ENCODE measurements around the gene SEC24D. TPM values are rescaled to one million over a fixed set of nuclear protein-coding genes. Genes with fewer than 3 reads are reported as not detected.

Gene SEC24D
- total RNA-seq, 1 experiment from 2014 or later, result 63.1 TPM

DNA sequence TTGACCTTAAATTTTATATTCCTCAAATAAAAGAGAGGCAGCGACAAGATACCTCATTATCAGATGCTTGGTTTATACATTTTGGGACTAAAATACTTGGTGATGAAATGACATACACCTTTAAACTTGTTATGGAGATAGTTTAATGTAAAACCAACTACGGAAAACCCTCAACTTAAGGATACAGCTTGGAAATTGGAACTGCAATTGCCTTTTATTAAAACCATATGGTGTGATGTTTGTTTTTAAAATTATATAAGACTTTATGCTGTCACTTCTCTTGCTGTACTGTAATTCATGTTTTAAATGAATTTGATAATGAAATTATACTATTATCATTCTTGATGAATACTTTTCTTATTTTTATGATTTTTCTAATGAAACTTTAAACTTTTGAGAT lies 124.9 kb downstream of the SEC24D start:
- ATAC-seq (no peak), DNase-seq (ENCODE audit: low spot score) (no peak)
- no peak overlapping the region for H3K4me3 Mint-ChIP-seq
- H3K27me3 Mint-ChIP-seq (ENCODE audit: low read depth), result no peaks in the 10 kb centered on the region
- TF ChIP-seq PRRX2 (CRISPR knock-in tag; IDR thresholded peaks at IDR 0.05) (no peak), FOXP1 (CRISPR knock-in tag; IDR thresholded peaks at IDR 0.05; ENCODE audit: borderline replicate concordance) (no peak), ZNF121 (CRISPR knock-in tag; IDR thresholded peaks at IDR 0.05) (no peak), MXD4 (CRISPR knock-in tag; IDR thresholded peaks at IDR 0.05; ENCODE audit: borderline replicate concordance) (no peak), JAZF1 (CRISPR knock-in tag; IDR thresholded peaks at IDR 0.05) (no peak), IRF2 (CRISPR knock-in tag; IDR thresholded peaks at IDR 0.05; ENCODE audit: borderline replicate concordance, low read depth) (no peak), SOX15 (CRISPR knock-in tag; IDR thresholded peaks at IDR 0.05) (no peak), TP53 (CRISPR knock-in tag; IDR thresholded peaks at IDR 0.05) (no peak)
- TF ChIP-seq, protein P1, sequence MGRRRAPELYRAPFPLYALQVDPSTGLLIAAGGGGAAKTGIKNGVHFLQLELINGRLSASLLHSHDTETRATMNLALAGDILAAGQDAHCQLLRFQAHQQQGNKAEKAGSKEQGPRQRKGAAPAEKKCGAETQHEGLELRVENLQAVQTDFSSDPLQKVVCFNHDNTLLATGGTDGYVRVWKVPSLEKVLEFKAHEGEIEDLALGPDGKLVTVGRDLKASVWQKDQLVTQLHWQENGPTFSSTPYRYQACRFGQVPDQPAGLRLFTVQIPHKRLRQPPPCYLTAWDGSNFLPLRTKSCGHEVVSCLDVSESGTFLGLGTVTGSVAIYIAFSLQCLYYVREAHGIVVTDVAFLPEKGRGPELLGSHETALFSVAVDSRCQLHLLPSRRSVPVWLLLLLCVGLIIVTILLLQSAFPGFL (CRISPR knock-in tag; IDR thresholded peaks at IDR 0.05; ENCODE audit: borderline replicate concordance), result no peak
- TF ChIP-seq, protein P2, sequence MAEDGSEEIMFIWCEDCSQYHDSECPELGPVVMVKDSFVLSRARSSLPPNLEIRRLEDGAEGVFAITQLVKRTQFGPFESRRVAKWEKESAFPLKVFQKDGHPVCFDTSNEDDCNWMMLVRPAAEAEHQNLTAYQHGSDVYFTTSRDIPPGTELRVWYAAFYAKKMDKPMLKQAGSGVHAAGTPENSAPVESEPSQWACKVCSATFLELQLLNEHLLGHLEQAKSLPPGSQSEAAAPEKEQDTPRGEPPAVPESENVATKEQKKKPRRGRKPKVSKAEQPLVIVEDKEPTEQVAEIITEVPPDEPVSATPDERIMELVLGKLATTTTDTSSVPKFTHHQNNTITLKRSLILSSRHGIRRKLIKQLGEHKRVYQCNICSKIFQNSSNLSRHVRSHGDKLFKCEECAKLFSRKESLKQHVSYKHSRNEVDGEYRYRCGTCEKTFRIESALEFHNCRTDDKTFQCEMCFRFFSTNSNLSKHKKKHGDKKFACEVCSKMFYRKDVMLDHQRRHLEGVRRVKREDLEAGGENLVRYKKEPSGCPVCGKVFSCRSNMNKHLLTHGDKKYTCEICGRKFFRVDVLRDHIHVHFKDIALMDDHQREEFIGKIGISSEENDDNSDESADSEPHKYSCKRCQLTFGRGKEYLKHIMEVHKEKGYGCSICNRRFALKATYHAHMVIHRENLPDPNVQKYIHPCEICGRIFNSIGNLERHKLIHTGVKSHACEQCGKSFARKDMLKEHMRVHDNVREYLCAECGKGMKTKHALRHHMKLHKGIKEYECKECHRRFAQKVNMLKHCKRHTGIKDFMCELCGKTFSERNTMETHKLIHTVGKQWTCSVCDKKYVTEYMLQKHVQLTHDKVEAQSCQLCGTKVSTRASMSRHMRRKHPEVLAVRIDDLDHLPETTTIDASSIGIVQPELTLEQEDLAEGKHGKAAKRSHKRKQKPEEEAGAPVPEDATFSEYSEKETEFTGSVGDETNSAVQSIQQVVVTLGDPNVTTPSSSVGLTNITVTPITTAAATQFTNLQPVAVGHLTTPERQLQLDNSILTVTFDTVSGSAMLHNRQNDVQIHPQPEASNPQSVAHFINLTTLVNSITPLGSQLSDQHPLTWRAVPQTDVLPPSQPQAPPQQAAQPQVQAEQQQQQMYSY (CRISPR knock-in tag; IDR thresholded peaks at IDR 0.05), result no peak
- TF ChIP-seq, protein P3, sequence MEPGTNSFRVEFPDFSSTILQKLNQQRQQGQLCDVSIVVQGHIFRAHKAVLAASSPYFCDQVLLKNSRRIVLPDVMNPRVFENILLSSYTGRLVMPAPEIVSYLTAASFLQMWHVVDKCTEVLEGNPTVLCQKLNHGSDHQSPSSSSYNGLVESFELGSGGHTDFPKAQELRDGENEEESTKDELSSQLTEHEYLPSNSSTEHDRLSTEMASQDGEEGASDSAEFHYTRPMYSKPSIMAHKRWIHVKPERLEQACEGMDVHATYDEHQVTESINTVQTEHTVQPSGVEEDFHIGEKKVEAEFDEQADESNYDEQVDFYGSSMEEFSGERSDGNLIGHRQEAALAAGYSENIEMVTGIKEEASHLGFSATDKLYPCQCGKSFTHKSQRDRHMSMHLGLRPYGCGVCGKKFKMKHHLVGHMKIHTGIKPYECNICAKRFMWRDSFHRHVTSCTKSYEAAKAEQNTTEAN (CRISPR knock-in tag; IDR thresholded peaks at IDR 0.05), result no peak
- TF ChIP-seq, protein P4, sequence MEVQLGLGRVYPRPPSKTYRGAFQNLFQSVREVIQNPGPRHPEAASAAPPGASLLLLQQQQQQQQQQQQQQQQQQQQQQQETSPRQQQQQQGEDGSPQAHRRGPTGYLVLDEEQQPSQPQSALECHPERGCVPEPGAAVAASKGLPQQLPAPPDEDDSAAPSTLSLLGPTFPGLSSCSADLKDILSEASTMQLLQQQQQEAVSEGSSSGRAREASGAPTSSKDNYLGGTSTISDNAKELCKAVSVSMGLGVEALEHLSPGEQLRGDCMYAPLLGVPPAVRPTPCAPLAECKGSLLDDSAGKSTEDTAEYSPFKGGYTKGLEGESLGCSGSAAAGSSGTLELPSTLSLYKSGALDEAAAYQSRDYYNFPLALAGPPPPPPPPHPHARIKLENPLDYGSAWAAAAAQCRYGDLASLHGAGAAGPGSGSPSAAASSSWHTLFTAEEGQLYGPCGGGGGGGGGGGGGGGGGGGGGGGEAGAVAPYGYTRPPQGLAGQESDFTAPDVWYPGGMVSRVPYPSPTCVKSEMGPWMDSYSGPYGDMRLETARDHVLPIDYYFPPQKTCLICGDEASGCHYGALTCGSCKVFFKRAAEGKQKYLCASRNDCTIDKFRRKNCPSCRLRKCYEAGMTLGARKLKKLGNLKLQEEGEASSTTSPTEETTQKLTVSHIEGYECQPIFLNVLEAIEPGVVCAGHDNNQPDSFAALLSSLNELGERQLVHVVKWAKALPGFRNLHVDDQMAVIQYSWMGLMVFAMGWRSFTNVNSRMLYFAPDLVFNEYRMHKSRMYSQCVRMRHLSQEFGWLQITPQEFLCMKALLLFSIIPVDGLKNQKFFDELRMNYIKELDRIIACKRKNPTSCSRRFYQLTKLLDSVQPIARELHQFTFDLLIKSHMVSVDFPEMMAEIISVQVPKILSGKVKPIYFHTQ (CRISPR knock-in tag; IDR thresholded peaks at IDR 0.05), result no peak
- H3K36me3 Mint-ChIP-seq, result peaks cover 33% of the 10 kb centered on the region
- no peaks in the 10 kb centered on the region for H3K4me1 Mint-ChIP-seq
- no peaks in the 10 kb centered on the region for H3K9me3 Mint-ChIP-seq
- ChIA-PET POLR2A (no interaction called here), CTCF (no interaction called here)
- H3K27ac Mint-ChIP-seq, result no peak overlapping the region

DNA sequence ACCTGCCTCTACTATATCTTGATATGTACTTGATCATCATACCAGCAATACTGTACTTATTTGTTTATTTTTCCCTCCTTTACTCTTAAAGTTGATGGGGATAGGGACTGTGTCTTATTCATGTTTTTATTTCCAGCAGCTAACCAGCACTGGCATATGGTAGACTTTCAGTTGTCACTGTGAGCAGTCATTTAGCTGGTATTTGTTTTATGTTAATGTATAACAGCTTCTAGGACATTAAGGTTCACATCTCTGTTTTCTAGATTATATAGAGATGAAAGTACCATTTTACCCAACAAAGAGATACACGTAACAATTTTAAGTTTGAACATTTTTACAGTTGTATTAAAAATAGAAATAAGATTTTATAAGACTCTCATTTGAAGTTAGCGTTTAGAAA lies 132.8 kb downstream of the SEC24D start:
- Mint-ChIP-seq H3K9me3 (no peaks in the 10 kb centered on the region), H3K4me1 (no peaks in the 10 kb centered on the region), H3K27ac (no peak overlapping the region), H3K36me3 (peaks cover 47% of the 10 kb centered on the region), H3K27me3 (ENCODE audit: low read depth) (no peaks in the 10 kb centered on the region), H3K4me3 (no peak overlapping the region)
- TF ChIP-seq TEAD1 (CRISPR knock-in tag; IDR thresholded peaks at IDR 0.05) (no peak), TEAD4 (CRISPR knock-in tag; IDR thresholded peaks at IDR 0.05) (no peak), CREB1 (CRISPR knock-in tag; IDR thresholded peaks at IDR 0.05) (no peak), ATF1 (CRISPR knock-in tag; IDR thresholded peaks at IDR 0.05) (no peak), IRF2 (CRISPR knock-in tag; IDR thresholded peaks at IDR 0.05; ENCODE audit: borderline replicate concordance, low read depth) (no peak), ZNF219 (CRISPR knock-in tag; IDR thresholded peaks at IDR 0.05; ENCODE audit: borderline replicate concordance) (no peak), ZNF671 (CRISPR knock-in tag; IDR thresholded peaks at IDR 0.05) (no peak), ZNF121 (CRISPR knock-in tag; IDR thresholded peaks at IDR 0.05) (no peak), FOXP1 (CRISPR knock-in tag; IDR thresholded peaks at IDR 0.05; ENCODE audit: borderline replicate concordance) (no peak)
- TF ChIP-seq, protein P5, sequence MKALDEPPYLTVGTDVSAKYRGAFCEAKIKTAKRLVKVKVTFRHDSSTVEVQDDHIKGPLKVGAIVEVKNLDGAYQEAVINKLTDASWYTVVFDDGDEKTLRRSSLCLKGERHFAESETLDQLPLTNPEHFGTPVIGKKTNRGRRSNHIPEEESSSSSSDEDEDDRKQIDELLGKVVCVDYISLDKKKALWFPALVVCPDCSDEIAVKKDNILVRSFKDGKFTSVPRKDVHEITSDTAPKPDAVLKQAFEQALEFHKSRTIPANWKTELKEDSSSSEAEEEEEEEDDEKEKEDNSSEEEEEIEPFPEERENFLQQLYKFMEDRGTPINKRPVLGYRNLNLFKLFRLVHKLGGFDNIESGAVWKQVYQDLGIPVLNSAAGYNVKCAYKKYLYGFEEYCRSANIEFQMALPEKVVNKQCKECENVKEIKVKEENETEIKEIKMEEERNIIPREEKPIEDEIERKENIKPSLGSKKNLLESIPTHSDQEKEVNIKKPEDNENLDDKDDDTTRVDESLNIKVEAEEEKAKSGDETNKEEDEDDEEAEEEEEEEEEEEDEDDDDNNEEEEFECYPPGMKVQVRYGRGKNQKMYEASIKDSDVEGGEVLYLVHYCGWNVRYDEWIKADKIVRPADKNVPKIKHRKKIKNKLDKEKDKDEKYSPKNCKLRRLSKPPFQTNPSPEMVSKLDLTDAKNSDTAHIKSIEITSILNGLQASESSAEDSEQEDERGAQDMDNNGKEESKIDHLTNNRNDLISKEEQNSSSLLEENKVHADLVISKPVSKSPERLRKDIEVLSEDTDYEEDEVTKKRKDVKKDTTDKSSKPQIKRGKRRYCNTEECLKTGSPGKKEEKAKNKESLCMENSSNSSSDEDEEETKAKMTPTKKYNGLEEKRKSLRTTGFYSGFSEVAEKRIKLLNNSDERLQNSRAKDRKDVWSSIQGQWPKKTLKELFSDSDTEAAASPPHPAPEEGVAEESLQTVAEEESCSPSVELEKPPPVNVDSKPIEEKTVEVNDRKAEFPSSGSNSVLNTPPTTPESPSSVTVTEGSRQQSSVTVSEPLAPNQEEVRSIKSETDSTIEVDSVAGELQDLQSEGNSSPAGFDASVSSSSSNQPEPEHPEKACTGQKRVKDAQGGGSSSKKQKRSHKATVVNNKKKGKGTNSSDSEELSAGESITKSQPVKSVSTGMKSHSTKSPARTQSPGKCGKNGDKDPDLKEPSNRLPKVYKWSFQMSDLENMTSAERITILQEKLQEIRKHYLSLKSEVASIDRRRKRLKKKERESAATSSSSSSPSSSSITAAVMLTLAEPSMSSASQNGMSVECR (CRISPR knock-in tag; IDR thresholded peaks at IDR 0.05; ENCODE audit: borderline replicate concordance), result no peak
- TF ChIP-seq, protein P6, sequence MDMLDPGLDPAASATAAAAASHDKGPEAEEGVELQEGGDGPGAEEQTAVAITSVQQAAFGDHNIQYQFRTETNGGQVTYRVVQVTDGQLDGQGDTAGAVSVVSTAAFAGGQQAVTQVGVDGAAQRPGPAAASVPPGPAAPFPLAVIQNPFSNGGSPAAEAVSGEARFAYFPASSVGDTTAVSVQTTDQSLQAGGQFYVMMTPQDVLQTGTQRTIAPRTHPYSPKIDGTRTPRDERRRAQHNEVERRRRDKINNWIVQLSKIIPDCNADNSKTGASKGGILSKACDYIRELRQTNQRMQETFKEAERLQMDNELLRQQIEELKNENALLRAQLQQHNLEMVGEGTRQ (CRISPR knock-in tag; IDR thresholded peaks at IDR 0.05), result no peak
- TF ChIP-seq, protein P7, sequence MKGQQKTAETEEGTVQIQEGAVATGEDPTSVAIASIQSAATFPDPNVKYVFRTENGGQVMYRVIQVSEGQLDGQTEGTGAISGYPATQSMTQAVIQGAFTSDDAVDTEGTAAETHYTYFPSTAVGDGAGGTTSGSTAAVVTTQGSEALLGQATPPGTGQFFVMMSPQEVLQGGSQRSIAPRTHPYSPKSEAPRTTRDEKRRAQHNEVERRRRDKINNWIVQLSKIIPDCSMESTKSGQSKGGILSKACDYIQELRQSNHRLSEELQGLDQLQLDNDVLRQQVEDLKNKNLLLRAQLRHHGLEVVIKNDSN (CRISPR knock-in tag; IDR thresholded peaks at IDR 0.05), result no peak
- CTCF ChIA-PET, result no interaction called here
- POLR2A ChIA-PET, result no interaction called here
- no peak for DNase-seq (ENCODE audit: low spot score)
- ATAC-seq, result no peak
